Heart left ventricle (tissue), 13 donors: ENCODE data around the gene LMX1A.

ENCODE experiments used
- POLR2A ChIP-seq, 2 donors: fragments of 450-650 bp; IDR thresholded peaks; one replicate each; pipeline ENCODE4 v1.6.1; 2017; ENCODE audit warnings: antibody characterized with exemption in 2 of 2, mild to moderate bottlenecking in 2 of 2, moderate library complexity in 2 of 2
- TF ChIP-seq, protein P1 (sequence below), 12 donors: fragments of 200-600 bp; sonication (generic) in 4 of 12; IDR thresholded peaks; one replicate each; pipeline versions ENCODE4 v1.5.0 to v1.8.0; 2018 to 2022; ENCODE audit warnings: antibody characterized with exemption in 12 of 12, mild to moderate bottlenecking in 5 of 12
- donor health status: ischemic (EF 13 %, LVEDD 7.1; RV severe dilation, severe dysfunction).
- donor health status: DM: no; HTN: yes; CAD: no.
- donor health status: DM: no; HTN: no; CAD: no.
- donor health status: ischemic (EF 25% LVEDD 6.9; RV normal size, moderate dysfunction).
- donor health status: ischemic (EF 25% LVEDD 5.7; RV mildly dilated, moderate dysfunction).
- donor health status: ischemic (EF 35%, LVEDD 5.7; RV mildly dilated, moderate dysfunction).
- donor health status: nonischemic (EF 11% LVEDD 7.7; RV severe dilation, severe dysfunction).
- donor health status: DM: yes; HTN: yes; CAD: no.
- donor health status: PGD.
- donor health status: ischemic (EF 29% LVEDD 5.4; RV normal size, mild dysfunction).
- donor health status: nonischemic (EF 23%, LVEDD 6.1; RV moderate dilation, normal function).

DNA sequence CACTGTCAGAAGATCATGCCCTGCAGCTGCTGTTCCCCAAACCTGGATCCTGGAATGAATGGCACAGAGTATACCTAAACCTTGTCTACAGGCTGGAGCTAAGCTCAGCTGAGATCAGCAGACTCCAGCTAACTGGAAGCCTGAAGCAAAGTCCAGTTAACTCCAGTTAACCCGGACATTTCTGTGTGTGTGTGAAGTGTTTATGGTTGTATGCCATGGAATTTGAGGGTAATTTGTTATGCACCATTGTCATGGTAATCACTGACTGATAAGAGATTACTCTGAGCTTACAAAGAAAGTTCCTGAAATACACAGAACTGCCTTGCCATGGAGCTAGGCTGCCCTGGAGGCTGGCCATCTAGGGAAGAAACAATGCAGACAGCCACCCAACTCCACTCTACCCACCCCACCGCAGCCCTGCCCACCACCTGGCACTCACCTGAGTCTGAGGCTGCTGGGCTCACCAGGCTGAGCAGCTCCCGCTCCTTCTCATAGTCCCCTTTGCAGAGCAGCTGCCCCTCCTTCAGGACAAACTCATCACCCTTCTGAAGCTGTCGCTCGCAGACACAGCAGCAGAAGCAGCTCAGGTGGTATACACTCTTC lies 107.4 kb downstream of the LMX1A start:
- TF ChIP-seq, protein P1, sequence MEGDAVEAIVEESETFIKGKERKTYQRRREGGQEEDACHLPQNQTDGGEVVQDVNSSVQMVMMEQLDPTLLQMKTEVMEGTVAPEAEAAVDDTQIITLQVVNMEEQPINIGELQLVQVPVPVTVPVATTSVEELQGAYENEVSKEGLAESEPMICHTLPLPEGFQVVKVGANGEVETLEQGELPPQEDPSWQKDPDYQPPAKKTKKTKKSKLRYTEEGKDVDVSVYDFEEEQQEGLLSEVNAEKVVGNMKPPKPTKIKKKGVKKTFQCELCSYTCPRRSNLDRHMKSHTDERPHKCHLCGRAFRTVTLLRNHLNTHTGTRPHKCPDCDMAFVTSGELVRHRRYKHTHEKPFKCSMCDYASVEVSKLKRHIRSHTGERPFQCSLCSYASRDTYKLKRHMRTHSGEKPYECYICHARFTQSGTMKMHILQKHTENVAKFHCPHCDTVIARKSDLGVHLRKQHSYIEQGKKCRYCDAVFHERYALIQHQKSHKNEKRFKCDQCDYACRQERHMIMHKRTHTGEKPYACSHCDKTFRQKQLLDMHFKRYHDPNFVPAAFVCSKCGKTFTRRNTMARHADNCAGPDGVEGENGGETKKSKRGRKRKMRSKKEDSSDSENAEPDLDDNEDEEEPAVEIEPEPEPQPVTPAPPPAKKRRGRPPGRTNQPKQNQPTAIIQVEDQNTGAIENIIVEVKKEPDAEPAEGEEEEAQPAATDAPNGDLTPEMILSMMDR (IDR thresholded peaks at IDR 0.05), result no peak
- TF ChIP-seq POLR2A (IDR thresholded peaks at IDR 0.05), result no peak
